Measurements from ENCODE around the gene GLCE.

The GLCE gene

DNA sequence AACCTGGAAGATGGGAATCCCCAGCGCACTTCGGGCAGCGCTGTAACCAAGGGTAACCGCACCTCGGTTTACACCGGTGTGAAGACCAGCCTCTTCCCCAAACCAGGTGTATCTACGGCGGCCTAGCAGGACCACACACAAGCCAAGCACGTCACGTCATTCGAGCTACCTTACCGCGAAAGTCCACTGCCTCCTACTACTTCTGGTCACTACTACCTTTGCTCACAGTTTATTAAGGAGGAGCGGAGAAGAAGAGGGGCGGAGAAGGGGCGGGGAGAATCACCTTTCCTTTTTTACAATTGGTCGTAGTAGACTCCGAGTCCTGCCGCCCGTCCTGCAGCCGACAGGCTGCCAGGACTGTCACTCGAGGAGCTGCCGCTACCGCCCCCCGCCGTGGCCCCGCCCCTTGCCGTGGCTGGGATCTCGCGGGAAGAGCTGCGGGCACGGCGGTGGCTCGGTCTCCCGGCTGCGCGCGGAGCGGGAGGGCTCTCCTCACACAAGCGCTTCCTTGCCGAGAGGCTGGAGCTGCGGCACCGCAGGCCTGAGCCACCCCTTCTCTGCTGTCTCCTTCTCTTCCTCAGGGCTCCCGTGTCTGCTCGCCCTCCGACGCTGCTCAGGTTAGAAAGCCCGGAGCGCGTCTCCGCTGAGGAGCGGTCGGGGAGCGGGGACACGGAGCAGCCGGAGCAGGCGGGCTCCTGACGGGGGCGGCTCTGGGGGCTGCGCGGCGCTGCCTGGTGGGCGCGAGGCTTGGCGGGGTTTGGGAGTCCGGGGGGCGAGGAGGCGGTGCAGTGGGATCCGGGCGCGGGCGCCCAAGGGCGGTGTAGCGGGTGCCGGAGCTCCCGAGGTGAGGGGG, at the start of gene GLCE:
Gene GLCE, plus strand, starts transcription at position 495 of the 853 bp plus-strand sequence. CDS start 95,172 bp downstream, outside the sequence.
- peak; percentile 83 for DNase-seq

DNA sequence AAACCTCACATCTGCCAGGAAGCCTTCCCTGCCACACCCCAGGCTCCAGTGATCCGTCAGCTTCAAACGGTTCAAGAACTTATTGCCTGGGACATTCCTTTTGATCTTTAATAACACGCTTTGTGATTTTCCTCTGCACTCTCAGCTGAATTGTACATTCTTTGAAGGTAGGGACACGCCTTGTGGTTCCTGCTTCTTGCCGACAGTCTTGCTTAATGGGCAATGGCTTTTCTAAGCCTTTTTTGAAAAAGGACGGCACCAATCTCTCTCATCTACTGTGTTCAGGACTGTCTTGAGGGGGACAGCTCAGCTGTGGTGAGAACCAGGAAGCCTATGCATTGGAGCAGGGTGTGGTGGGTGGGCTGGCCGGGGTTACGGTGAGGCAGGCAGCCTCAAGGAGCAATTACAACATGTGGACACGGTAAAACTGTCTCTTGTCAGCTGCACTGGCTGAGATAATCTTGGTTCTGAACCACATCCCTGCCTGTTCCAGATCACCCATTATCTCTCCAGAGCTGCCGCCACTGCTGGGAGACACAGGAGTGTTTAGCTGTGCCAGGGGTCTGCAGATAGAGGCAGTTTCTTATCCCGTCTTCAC, 46.0 kb upstream of the GLCE start:
- no peak for DNase-seq

DNA sequence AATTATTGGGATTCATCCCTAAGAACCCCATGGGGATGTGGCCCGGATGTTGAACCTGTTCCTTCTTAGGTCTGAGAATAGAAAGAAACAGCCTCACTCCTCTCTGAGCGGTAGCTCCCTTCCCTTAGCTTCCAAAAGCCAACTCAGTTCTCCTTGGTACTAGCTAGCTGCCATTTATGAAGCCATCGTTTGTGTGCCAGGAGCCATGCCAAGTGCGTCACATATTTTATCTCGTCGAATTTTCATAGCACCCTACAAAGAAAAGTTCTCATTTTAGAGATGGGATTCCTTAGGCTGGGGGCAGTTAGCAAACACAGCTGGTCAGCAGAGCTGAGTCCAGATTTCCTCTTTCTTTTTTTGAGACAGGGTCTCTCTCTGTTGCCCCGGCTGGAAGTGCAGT, 45.4 kb upstream of the GLCE start:
- no peak for DNase-seq

DNA sequence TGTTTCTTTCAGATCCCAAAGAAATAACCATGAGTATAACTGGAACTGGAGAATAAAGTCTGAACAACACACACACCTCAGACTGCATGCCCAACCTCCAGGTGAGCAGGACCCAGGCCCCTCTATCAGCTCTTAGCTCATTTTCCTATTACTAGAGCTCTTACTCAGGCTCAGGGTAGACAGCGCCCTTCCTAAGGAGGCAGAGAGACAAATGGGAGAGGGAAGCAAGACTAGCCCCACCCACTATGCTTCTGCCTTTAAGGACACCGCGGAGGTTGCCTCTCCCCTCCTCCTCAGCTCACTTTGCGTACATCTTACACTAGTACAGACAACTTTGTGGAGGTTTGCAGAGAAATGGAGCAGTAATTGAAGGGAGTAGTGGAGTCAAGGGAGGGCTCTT, 44.0 kb upstream of the GLCE start:
- DNase-seq = no peak

DNA sequence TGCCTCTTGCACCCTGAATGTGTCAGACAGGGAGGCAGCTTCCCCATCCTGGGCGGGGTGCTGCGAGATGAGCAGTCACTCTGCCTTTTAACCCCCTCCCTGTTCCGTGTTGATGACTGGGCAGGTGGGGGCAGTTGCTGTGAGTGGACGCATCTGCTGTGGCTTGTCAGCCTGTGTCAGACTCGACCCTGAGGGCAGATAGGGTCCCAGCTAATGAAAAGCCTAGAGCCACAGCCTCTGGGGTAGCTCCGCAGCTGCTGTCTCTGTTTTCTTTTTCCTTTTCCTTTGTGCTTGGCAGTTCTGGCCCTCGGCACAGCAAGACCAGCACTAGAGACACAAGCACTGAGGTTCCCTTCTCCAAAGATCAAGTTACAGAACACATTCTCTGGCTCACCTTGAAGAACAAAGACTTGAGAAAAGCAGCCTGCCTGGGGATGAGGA, 43.0 kb upstream of the GLCE start:
- no peak for DNase-seq

DNA sequence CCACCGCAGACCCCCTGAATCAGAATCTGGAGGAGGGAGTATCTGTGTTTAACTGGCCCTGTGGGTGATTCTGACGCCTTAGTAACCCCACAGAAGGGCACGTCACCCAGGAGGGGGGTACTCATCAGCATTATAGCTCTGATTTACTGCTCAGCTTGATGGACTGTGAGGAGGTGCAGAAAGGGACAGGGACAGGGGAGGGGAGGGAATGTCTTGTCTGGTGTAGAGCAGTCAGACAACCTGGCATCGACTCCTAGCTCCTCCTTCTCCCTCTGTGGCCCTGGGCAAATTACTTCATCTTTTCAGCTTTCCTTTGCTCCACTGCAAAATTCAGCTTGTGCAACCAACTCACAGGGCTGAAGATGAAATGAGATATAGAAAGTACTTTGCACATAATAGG, 42.3 kb upstream of the GLCE start:
- no peak for DNase-seq

DNA sequence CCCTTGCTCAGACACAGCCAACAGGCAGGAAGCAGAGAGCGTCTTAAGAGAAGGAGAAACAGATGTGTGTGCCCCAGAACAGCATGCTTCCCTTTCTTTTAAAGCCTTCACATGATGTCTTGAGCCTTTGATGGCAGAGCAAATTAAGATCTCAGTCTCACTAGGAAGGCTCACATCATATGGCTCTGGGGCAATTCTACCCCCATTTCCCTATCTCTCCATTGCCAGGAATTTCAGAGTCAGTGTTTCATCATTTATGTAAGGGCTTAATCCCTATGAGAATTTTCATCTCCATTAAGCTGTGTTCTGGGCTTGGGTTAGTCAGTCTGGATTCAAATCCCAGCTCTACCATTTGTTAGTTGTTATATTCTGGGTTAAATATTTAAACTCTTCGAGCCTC, 41.4 kb upstream of the GLCE start:
- no peak for DNase-seq

DNA sequence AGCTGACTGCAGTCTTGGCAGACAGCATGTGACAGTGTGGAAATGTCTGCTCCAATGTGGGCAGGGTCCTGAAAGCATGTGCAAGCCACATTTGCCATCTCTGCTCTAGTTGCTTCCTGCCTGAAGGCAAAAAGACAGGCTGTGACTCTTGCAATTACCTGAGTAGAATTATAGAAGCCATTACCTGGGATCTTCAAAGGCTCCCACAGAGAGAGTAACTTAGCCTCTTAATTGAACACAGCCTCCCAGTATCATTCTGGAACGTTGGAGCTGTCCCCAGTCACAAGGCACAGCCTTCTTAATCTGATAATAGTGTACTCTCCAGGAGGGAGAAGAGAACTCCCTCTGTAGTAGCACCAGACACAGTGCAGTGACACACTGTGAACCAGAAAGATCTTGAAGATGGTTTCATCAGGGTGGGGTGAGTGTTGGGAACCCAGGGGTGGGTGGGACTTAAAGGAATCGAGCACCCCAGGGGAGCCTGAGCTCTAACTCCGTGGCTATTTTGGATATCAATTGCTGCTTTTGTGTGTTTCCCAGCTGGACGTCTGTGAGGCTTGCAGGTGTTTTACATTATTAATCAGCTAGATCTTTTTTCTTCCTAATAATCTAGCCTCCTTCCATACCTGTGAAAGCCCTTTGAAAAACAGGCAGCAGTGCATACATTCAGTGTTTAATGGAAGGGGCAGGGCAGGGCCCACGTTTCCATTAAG, 40.6 kb upstream of the GLCE start:
- no peak for DNase-seq

DNA sequence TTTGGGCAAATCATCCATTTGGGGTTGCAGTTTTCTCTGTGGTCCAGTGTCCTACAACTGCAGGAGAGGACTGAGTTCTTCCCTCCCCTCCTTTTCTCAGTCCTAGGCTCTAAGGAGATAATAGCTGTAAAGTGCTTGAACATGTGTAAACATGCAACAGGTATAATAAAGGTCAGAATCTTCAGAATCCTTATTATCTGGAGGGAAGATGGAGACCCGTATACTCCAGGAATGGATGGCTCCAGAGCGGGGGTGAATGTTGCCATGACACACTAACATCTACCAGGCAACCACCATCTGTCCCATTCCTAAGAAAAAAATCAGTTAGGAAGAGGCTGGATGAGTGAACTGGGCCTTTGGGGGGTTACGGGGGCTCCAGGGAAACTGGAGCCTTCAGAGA, 39.7 kb upstream of the GLCE start:
- no peak for DNase-seq

DNA sequence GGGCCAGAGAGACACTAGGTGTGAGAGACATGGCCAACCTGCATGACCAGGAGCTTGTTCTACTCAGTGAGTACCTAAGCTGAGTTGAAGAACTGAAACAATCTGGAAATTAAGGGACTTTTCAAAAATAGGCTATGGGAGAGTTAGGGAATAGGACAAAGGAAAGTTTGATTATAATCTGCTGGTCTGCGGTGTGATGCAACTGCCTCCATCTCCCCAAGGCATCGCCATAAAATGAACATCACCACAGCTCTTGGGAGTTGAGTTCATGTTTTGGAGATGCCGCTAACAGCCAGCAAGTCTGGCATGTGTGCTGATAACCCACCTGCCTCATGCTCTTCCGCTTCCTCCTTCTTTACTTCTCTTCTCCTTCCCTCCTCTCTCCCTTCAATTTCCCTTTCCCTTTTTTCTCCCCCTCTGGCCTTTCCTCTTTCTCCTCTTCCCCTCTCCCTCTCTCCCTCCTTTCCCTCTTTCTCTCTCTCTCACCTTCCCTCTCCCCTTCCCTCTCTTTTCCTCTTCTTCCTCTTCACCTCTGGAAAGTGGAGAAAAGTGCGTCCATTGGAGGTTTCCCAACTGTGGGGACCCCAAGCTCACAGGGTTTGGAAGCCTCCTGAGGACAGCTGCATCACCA, 39.1 kb upstream of the GLCE start:
- no peak for DNase-seq

DNA sequence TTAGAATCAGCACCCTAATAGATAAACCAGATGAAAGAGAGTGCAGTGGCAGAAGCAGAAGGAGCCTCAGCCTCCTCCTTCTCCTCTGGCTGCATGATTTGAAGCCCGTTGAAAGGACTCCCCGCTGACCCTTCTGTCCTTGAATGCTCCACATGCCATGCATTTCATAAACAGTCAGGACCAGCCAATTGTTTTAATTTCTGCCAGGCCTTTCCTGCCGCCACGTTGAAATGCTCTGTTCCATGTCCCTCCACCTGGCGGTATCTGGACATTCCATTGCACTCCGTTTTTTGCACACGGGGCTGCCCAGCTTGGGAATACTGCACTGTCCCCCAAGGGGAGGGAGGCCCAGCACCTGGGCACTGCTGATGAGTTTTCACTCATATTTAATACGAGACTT, 35.2 kb upstream of the GLCE start:
- DNase-seq = no peak

DNA sequence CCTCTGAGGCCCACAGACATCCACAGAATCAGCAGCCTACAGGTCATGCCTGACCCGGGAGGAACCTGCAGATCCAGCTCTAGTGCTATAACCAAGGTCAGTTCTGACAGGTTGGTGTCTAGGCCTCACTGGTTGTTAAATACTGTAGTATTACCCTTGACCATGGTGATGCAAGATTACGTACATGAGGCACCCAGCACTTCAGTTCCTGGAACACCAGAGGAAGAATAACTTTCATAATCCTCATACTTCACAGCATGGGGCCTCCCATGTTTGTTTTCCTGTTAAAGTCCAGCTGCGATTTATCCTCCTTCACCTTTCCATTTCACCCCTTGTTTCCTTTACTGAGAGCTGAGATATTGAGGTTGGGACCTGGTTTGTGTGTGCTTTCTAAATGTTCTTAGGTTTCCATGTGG, 34.4 kb upstream of the GLCE start:
- no peak for DNase-seq

DNA sequence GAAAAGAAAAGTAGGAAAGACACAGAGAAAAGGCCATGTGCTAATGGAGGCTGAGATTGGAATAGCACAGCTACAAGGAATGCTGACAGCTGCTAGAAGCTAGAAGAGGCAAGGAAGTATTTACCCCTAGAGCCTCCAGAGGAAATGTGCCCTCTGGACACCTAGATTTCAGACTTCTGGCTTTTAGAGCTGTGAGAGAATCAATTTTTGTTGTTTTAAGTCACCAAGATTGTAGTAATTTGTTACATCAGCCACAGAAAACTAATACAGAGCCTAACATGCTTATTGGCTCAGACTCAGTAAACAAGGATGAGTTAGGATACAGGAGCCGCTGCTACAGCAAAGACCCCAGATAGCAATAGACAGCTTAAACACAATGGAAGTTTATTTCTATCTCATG, 33.1 kb upstream of the GLCE start:
- DNase-seq = no peak

DNA sequence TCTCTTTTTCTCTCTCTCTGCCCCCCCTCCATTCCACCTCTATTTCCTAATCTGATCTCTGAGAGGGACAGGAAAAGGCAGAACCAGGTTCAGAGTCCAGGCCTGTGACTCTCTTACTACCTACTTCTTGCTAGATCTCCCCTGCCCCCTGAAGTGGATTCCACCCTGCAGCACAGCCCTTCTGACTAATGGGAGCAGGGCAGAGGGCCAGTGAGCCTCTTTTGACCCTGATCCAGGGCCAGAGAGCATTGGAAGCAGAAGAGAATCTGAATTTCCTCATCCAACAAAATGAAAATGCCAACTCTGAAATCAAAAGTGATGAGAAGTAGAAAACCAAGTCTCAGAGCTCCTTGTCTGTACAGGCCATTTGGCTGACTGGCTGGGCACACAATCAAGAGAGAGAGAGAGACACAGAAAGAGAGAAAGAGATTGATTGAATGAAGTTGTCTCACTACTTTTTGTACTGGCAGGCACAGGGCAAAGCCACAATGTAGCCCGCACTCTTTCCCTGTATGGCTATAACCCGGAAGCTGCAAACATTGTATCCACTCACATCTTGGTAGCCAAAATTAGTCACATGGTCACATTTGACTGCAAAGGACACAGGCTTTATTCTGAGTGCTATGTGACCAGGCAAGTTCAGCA, 31.6 kb upstream of the GLCE start:
- DNase-seq = no peak

DNA sequence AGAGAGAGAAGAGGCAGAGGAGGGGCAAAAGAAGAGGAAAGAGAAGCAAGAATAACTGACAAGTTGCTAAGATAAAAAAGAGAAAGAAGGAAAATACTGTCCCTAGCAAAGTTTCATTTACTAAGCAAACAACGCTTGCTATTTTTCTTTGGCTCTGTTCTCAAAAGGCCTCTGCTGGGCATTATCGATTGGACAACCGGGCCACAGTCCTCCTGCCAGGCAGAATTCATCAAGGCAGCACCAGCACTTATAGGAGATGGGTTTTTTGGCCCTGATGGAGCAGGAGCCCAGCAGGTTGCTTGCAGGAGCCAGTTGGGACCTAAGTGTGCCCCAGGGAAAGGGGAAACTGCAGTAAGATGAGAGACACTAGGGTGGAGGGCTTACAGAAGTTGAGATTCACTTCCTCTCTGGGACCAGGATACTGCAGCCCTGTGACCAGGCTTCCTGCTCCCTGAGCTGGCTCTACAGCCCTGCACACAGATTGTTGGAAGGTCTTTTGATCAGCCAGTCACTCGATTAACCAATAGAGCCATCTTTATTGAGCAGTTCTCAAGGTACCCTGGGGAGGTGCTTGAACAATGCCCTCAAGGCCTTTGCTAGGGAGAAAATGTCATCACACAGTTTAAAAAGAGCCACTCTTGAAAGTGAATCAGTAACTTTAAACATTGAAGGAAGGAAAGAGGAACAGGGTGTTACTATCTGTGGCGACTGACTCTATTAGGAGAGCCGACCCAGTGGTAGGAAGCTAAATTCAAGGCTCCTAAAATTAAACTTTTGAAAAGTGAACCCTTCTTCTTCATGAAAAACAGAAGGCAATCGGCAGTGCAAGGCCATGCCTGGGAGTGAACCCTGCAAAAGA, 28.8 kb upstream of the GLCE start:
- no peak for DNase-seq

DNA sequence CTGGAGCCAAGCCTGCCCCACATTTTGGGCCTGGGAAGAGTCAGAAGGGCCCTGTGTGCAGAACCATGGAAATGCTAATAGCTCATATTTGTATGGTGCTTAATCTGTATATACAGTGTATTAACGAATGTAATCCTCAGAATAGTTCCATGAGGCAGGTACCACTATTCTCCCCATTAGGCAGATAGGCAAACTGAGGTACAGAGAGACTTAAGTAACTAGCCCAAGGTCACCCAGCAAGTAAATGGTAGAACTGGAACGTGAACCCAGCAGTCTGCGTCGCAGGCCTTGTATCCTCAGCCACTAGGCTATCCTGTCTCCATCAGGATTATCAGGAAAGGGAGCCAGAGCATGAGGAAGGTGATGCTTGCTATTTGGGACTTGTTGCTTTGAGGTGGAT, 28.0 kb upstream of the GLCE start:
- DNase-seq = no peak

DNA sequence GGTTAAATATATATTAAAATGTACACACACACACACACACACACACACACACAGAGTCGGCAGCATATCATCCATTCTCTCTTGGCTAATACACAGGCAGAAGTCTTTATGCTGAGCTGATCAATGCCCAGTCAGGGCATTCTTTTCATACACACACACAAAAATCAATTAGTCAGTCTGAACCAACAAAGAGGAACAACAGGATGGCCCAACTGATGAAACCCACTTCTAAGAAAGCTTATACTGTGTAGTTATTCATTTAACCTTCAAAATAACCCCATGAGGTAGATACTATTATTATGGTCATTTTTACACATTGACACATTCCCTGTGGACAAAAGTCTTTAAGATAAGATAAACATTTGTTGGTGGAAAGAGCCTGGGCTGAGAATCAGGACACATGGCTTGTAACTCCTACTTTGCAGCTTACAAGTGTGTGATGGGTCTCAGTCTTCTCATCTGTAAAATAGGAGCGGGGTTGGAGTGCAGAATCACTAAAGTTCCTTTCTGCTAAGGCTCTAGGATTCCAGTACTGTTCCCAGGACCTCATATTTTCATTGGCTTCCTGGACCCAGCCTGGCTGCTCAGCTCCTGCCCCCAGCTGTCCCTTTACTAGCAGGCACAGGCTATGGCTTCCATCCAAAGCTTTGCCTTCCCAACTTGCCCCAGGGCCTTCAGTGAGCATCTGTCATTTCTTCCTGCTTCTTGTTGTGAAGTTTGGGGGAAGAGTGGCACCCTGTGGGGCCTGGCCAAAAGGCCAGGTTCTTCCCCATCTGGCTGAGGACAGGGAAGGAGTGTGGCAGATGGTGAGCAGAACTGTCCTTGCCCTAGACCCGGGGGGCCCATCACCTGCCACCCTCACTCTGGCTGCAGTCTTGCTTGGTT, 27.2 kb upstream of the GLCE start:
- DNase-seq = no peak

DNA sequence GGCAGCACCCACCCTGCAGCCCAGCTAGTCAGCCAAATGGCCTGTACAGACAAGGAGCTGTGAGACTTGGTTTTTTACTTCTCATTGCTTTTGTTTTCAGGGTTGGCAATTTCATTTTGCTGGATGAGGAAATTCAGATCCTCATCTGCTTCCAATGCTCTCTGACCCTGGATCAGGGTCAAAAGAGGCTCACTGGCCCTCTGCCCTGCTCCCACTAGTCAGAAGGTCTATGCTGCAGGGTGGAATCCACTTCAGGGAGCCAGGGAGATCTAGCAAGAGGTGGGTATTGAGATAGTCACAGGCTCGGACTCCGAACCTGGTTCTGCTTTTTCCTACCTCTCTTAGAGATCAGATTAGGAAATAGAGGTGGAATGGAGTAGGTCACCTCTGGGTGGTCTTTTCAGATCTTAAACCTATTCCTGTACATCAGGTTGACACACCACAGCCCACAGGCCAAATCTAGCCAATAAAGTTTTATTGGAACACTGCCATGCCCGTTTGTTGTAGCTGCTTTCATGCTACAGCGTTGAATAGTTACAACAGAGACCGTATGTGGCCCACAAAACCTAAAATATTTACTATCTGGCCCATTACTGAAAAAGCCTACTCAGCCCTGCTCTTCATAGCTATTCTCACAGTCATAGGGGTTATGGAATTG, 26.4 kb upstream of the GLCE start:
- DNase-seq = no peak

DNA sequence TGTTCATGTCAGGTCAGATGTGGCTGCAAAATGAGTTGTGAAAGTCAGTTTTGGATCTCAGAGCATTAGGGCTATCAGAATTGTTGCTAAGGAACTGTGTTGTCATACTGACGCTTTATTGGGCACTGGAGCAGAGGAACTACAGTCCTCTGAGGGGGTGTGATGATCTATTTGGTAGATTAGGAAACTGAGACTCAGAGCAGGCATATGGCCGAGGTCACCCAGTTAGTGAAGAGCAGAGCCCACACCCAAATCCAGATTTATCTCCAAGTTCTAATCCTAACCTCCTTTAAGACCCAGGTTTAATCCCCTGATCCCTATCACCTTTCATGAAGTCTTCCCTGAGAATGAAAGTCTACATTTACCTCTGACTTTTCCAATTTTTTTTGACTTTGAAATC, 25.6 kb upstream of the GLCE start:
- no peak for DNase-seq

DNA sequence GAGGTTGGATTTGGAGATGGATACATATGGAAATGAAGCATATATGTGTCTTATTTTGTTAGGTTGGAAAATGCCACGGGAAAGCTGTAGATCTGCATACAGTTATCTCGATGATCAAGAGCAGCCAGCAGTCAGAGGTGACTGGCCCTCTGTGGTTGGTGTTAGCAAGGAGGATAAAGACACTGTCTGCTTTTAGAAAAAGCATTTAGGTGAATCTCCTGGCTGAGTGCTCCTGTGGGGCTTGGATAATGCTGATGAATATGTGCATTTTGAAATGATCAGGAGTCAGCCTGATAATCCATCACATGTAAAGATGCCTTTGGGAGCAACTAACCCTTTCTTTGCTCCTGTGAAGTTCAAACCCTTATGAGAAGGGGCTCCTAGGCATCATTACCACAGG, 24.9 kb upstream of the GLCE start:
- no peak for DNase-seq
